ENCODE results near the gene NXN.
A peak's percentile ranks its signal among the peaks of the same experiment; 100 is the strongest.
"Not testable (repeated sequence)": the region's sequence is repeated elsewhere in the genome, so short reads cannot be mapped to it uniquely, and the experiment has no call there.

The NXN gene

DNA sequence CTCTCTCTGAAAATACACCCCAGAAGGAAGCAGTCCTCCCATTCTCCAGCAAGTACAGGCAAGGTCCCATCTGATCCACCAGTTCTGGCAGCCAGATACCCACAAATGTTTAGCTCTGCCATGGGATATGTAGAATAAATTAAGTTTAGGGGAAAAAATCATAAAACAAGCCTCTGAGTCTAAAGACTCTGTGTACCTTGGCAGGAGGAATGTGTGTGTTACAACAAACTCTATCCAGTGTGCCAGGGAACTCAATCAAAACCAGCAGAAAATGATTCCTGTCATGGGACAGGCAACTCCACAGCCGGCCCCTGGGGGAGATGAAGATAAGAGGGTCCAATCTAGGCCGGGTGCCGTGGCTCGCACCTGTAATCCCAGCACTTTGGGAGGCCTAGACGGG, 124.0 kb downstream of the NXN start:
- ATAC-seq (no peak), DNase-seq (no peak)
- Mint-ChIP-seq H3K9me3 (no peaks in the 10 kb centered on the region), H3K4me3 (no peak overlapping the region), H3K27me3 (peaks cover 5% of the 10 kb centered on the region), H3K27ac (no peak overlapping the region), H3K36me3 (ENCODE audit: low read depth) (no peaks in the 10 kb centered on the region), H3K4me1 (no peaks in the 10 kb centered on the region)

DNA sequence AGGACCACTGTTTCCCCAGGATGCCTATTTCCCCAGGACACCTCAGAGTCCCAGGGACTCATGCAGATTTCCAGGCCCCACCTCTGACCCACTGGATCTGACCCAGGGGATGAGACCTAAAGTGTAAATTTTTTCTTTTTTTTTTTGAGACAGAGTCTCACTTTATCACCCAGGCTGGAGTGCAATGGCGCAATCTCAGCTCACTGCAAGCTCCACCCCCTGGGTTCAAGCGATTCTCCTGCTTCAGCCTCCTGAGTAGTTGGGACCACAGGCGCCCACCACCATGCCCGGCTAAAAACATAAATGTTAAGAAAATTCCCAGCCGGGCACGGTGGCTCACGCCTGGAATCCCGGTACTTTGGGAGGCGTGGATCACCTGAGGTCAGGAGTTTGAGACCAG, 126.7 kb downstream of the NXN start:
- not testable (repeated sequence) for H3K9me3 Mint-ChIP-seq; H3K27ac Mint-ChIP-seq; H3K4me1 Mint-ChIP-seq; H3K4me3 Mint-ChIP-seq; ATAC-seq; DNase-seq; H3K36me3 Mint-ChIP-seq (ENCODE audit: low read depth)
- peaks cover 23% of the 10 kb centered on the region for H3K27me3 Mint-ChIP-seq

DNA sequence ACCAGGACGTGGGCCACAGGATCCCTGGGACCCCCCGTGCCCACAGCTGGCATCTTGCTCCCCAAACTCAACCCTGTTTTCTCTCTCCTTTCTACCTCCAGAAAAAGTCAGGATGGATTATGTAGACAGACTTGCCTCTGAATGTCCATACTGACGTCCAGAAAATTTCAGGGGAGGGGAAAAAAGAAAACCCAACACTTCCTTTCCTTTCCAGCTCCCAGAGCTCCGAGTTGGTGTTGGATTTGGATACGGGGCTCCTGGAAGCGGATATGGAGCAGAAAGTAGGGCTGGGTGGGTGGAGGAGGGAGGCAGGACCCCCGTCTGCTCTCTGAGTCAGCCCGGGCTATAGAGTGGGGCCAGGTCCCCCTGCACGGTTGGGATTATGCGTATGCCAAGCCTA, 127.2 kb downstream of the NXN start:
- no peak overlapping the region for H3K27ac Mint-ChIP-seq
- ATAC-seq (no peak), DNase-seq (no peak)
- H3K27me3 Mint-ChIP-seq = peaks cover 28% of the 10 kb centered on the region
- no peaks in the 10 kb centered on the region for H3K9me3 Mint-ChIP-seq
- no peak overlapping the region for H3K4me3 Mint-ChIP-seq
- no peaks in the 10 kb centered on the region for H3K36me3 Mint-ChIP-seq (ENCODE audit: low read depth)
- H3K4me1 Mint-ChIP-seq = peaks cover 2% of the 10 kb centered on the region

DNA sequence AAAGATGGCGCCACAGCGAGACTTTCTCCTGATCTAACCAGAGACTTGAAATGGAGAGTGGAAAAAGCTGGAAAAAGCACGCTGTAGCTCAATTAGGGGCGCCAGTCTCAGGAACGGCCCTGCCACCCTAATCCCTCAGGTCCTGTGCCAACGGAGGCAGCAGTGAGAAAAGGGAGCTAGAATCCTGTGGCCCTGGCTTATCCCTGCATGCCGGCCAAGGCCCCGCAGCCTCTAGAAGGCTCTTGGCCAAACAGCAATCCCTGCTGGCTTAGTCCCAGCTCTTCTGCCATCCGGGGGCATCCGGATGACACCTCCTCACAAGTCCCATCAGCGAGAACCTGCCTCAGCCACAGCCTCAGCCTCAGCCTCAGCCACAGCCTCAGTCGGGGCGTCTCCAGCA, 127.7 kb downstream of the NXN start:
- Mint-ChIP-seq H3K36me3 (ENCODE audit: low read depth) (no peaks in the 10 kb centered on the region), H3K4me1 (peaks cover 6% of the 10 kb centered on the region), H3K27me3 (peaks cover 32% of the 10 kb centered on the region), H3K9me3 (no peaks in the 10 kb centered on the region), H3K27ac (no peak overlapping the region), H3K4me3 (no peak overlapping the region)
- no peak for ATAC-seq
- no peak for DNase-seq

DNA sequence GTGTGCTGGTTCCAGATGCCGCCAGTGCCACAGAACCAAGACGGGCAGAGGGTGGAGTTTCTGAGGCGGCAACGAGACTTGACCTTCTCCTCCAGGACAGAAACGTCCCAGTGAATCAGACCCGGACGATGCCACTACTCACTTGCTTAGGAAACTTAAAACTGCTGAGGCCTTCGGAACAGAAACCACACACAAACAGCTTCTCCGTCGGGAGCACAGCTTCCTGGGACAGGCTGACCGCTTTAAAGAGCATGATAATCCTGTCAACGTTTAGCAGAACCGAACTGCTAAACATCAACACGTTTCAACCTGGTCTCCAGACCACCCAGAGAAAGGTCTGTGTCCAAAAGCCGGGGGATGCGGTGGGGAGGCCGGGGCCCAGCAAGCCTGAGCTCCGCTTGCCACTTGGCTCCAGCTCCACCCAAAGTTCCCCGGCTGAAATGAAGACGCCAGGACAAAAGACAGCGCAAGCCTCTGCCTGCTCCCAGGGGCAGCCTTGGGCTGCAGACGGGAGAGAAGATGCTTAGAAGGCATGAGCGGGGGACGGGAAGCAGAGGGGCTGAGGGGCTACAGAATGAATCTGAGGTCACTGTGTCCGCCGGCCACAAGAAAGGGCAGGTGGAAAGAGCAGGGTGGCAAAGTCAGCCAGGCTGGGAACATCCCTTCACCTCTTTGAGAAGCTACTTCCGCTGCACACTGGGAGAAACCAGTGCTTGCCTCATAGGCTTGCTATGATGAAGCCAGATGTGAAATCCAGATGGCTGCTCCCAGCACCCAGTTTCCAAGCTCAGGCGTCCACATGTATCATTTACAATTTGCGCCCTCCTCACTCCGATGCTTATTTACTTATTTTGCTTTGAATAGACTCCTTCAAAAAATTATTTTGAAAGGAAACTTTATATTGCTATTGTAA, 128.5 kb downstream of the NXN start:
- H3K36me3 Mint-ChIP-seq (ENCODE audit: low read depth) = no peaks in the 10 kb centered on the region
- H3K27ac Mint-ChIP-seq = no peak overlapping the region

DNA sequence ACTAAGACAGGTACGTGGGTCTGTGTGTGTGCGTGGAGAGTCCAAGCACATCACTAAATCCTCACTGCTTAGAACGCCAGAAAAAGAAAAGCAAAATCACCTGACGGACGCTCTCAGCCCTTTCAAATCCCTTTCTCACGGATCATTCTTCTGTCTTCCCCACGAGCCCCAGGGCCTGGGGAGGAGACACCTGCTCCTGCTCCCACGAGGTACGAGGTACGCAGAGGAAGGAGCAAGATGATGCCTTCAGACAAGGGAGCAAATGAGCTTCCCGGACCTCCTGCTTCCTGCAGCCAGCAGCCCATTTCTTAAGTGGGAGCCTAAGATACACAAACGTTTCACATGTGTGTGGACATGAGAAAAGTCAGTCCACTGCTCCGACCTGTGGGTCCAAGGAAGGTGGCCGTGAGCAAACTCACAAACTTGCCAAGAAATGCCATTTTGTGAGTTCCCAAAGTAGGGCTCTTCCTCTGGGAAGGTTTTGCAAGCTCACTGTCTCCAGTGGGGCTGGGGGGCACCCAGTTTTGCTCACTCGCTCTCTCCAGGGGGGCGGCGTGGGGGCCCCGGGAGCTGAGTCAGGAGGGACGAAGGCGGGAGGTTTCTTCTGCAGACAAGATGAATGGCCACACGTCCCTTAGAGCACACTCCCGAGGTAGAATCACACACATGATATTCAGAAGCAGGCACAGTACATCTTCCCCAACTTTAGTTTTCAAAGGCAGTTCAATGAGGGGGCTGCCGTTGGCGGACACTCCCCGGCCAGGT, 129.3 kb downstream of the NXN start:
- ATAC-seq (no peak), DNase-seq (no peak)
- no peak overlapping the region for H3K4me3 Mint-ChIP-seq
- H3K4me1 Mint-ChIP-seq = peaks cover 12% of the 10 kb centered on the region
- H3K9me3 Mint-ChIP-seq = no peaks in the 10 kb centered on the region
- H3K27me3 Mint-ChIP-seq = peaks cover 40% of the 10 kb centered on the region
- H3K27ac Mint-ChIP-seq = no peak overlapping the region
- no peaks in the 10 kb centered on the region for H3K36me3 Mint-ChIP-seq (ENCODE audit: low read depth)

More for the DNA sequence above, 128.5 kb downstream of the NXN start:
- ATAC-seq (no peak), DNase-seq (no peak)
- peaks cover 12% of the 10 kb centered on the region for H3K4me1 Mint-ChIP-seq
- H3K27me3 Mint-ChIP-seq = peaks cover 39% of the 10 kb centered on the region
- H3K9me3 Mint-ChIP-seq = no peaks in the 10 kb centered on the region
- no peak overlapping the region for H3K4me3 Mint-ChIP-seq

DNA sequence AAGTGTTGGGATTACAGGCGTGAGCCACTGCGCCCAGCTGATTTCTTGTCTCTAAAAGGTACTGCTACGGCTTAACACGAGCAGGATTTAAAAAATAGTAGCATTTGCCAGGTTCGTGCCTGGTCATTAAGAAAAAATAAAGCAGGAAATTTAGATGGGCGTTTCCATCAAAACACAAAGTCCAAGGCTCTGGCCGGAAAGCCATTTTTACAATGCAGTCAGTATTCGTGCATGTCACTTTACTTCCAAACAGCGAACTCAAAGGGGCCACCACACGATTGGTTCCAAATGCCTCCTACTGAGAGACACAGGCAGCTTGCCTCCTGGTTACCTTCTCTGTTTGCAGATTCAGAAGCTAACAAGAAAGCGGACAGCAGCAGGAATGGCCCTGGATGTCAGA, 131.2 kb downstream of the NXN start:
- DNase-seq = no peak
- ATAC-seq = no peak
- Mint-ChIP-seq H3K4me1 (peaks cover 12% of the 10 kb centered on the region), H3K36me3 (ENCODE audit: low read depth) (no peaks in the 10 kb centered on the region), H3K9me3 (no peaks in the 10 kb centered on the region), H3K27ac (no peak overlapping the region), H3K4me3 (no peak overlapping the region), H3K27me3 (peaks cover 47% of the 10 kb centered on the region)

DNA sequence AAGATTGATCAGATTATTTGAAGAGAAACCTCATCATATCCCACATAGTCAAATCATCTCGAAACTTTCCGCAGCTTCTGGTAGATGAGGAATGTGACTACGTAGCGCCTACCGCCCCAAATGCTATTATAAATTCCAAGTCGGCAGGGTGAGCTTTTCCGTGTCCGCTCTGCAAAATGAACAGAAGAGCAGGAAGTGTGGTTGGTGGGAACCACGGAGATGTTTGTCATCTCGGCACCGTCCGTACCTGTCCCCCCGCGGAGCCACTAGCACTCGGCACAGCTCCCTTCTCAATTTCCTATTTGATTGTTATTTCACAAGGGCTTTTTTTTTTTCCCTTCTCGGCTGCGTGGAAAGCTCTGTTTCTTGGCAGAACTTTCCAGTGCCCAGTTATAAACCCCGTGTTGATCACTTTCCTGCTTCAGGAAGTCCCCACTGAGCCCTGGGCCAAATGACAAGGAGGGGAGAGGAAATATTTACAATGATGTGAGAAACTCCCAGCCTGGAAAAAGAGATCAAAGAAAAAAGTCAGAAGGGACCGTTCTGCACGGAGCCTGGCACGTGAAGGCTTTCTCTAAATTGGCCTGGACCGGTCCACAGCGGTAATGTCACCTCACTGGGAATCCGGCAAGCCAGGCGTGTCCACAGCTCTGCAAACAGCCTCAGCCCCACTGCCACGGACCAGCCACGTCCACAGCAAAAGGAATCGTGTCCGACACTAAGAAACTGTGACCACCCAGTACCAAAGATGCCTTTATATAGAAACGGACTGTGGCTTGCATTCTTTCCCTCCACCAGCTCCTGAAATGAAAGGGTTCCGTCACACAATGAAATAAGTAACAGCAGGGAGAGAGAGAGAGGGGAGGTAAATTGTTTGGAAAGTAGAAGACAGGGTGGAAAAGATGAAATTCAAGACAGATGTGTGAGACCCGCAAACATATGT, 132.4 kb downstream of the NXN start:
- Mint-ChIP-seq H3K27me3 (peaks cover 50% of the 10 kb centered on the region), H3K36me3 (ENCODE audit: low read depth) (no peaks in the 10 kb centered on the region), H3K4me3 (peak overlapping the region; percentile 4), H3K27ac (no peak overlapping the region), H3K4me1 (peaks cover 12% of the 10 kb centered on the region), H3K9me3 (no peaks in the 10 kb centered on the region)
- DNase-seq = peak; percentile 4
- ATAC-seq = no peak

DNA sequence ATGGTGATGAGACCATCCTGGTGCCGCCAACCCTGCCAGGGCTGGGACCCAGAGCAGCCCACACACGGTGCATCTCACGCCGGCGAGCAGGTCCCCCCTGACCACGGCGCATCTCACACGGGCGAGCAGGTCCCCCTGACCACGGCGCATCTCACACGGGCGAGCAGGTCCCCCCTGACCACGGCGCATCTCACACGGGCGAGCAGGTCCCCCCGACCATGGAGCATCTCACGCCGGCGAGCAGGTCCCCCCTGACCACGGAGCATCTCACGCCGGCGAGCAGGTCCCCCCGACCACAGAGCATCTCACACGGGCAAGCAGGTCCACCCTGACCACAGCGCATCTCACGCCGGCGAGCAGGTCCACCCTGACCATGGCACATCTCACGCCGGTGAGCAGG, 138.3 kb downstream of the NXN start:
- no peak for ATAC-seq

DNA sequence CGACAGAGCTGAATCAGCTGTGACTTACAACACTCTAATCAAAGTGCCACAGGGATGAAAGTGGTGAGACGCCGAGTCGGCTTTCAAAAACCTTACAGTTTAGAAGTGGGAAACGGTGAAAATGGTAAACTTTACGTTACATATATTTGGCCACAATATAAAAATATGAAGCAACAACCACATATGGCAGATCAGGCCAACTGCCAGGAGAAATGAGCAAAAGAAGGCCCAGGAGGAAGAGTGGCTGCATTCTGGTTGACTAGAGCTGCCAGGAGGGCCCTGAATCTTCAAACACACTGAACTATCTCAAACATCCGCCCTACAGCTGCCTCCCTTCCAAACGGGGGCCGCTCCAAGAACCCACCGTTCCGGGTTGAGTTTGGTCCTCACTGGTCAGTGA, 141.1 kb downstream of the NXN start:
- ATAC-seq (no peak), DNase-seq (no peak)

More for the DNA sequence above, 138.3 kb downstream of the NXN start:
- DNase-seq = no peak
- Mint-ChIP-seq H3K4me3 (no peak overlapping the region), H3K36me3 (ENCODE audit: low read depth) (no peaks in the 10 kb centered on the region), H3K4me1 (no peaks in the 10 kb centered on the region), H3K9me3 (no peaks in the 10 kb centered on the region), H3K27me3 (peaks cover 14% of the 10 kb centered on the region), H3K27ac (no peak overlapping the region)

DNA sequence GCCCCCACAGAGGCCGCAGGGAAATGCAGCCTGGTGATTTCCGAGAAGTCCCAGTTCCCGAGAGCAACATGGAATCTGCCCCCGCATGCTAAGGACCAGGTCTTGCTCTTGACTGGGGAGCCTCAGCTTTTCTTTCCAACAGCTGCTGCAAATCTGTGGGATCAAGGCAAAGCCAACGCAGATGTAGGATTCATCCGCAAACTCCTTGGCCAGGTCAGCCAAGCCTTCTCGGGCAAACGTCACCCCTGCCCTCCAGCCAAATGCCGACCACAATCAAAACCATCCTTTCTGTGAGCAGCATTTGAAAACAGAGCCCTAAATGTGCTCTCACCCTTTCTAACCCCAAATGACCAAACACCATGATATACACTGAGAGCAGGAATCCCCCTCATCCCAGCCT, 143.4 kb downstream of the NXN start:
- Mint-ChIP-seq H3K9me3 (no peaks in the 10 kb centered on the region), H3K36me3 (ENCODE audit: low read depth) (no peaks in the 10 kb centered on the region), H3K27ac (no peak overlapping the region), H3K4me1 (no peaks in the 10 kb centered on the region), H3K27me3 (peaks cover 6% of the 10 kb centered on the region), H3K4me3 (no peak overlapping the region)
- DNase-seq (no peak), ATAC-seq (no peak)

More for the DNA sequence above, 141.1 kb downstream of the NXN start:
- Mint-ChIP-seq H3K27ac (no peak overlapping the region), H3K4me1 (no peaks in the 10 kb centered on the region), H3K36me3 (ENCODE audit: low read depth) (no peaks in the 10 kb centered on the region), H3K9me3 (no peaks in the 10 kb centered on the region), H3K27me3 (peaks cover 9% of the 10 kb centered on the region), H3K4me3 (no peak overlapping the region)

DNA sequence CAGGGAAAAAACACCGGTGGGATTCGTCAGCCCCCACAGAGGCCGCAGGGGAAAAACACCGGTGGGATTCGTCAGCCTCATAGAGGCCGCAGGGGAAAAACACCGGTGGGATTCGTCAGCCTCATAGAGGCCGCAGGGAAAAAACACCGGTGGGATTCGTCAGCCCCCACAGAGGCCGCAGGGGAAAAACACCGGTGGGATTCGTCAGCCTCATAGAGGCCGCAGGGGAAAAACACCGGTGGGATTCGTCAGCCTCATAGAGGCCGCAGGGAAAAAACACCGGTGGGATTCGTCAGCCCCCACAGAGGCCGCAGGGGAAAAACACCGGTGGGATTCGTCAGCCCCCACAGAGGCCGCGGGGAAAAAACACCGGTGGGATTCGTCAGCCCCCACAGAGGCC, 143.9 kb downstream of the NXN start:
- DNase-seq; H3K4me3 Mint-ChIP-seq; H3K27ac Mint-ChIP-seq; ATAC-seq; H3K4me1 Mint-ChIP-seq; H3K9me3 Mint-ChIP-seq; H3K36me3 Mint-ChIP-seq (ENCODE audit: low read depth); H3K27me3 Mint-ChIP-seq: not testable (repeated sequence)

DNA sequence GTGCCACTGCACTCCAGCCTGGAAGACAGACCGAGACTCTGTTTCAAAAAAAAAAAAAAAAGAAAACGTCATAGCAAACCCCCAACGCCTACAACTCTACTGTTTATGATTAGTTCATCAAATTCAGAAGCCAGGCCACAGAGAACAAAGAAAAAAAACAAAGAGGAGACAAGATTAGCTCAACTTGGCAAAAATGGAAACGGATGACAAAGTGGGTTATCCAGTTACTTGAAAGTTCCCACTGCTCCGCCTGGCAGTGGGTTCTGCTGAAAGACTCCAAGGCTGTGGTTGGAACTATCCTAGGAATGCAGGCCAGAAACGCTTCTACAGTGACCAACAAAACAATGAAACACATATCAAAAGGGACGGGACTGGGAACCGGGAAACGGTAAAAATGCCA, 144.3 kb downstream of the NXN start:
- Mint-ChIP-seq H3K4me1 (no peaks in the 10 kb centered on the region), H3K4me3 (no peak overlapping the region), H3K27ac (no peak overlapping the region), H3K27me3 (peaks cover 8% of the 10 kb centered on the region), H3K9me3 (no peaks in the 10 kb centered on the region), H3K36me3 (ENCODE audit: low read depth) (no peaks in the 10 kb centered on the region)
- no peak for ATAC-seq
- DNase-seq = no peak

DNA sequence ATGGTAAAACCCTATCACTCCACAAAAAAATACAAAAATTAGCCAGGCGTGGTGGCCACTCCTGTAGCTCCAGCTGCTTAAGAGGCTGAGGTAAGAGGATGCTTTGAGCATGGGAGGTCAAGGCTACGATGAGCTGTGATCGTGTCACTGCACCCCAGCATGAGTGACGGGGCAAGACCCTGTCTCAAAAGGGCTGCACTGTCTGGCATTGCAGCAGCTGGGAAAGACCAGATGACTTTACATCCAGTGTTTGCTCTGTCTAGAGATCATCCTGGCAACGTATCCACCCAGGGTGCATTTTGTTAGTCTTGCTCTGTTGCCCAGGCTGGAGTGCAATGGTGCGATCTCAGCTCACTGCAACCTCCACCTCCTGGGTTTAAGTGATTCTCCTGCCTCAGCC, 145.4 kb downstream of the NXN start:
- DNase-seq (no peak), ATAC-seq (no peak)
- Mint-ChIP-seq H3K9me3 (no peaks in the 10 kb centered on the region), H3K27ac (no peak overlapping the region), H3K4me1 (no peaks in the 10 kb centered on the region), H3K27me3 (peaks cover 8% of the 10 kb centered on the region), H3K36me3 (ENCODE audit: low read depth) (no peaks in the 10 kb centered on the region), H3K4me3 (no peak overlapping the region)

Measured in activated naive CD8-positive, alpha-beta T cell treated with anti-CD3 and anti-CD28 coated beads, Interleukin-2, amount 50 U/mL, for 24 hours (primary cell).